ENCODE measurements around the gene NIBAN1. TPM values are rescaled to one million over a fixed set of nuclear protein-coding genes. Genes with fewer than 3 reads are reported as not detected.

The NIBAN1 gene
- total RNA-seq, 2 experiments from 2014 or later = 4.2 to 4.5 TPM

GRCh38 chr1:184953600-184954219, 20.6 kb downstream of the NIBAN1 start:
- H3K4me1 Mint-ChIP-seq (ENCODE audit: low read depth) = peaks cover 12% of the 10 kb centered on the region
- H3K27me3 Mint-ChIP-seq (ENCODE audit: low read depth) = peaks cover 1% of the 10 kb centered on the region
- H3K36me3 Mint-ChIP-seq (ENCODE audit: low read depth) = no peaks in the 10 kb centered on the region
- no peak overlapping the region for H3K27ac Mint-ChIP-seq
- no peaks in the 10 kb centered on the region for H3K9me3 Mint-ChIP-seq
- CTCF ChIA-PET = interaction anchor here (0.5 kb wide), 1 partner anchor 160 kb away, joined by 3 read pairs; no protein-coding TSS in a partner anchor
- H3K4me3 Mint-ChIP-seq = no peak overlapping the region
- intact Hi-C loops (cut with micrococcal nuclease) = loop anchor here (1.0 kb wide), 2 partner anchors 20 to 71 kb away; no protein-coding TSS in a partner anchor
- DNase-seq = no peak

GRCh38 chr1:184952428-184952827, 21.9 kb downstream of the NIBAN1 start:
- Mint-ChIP-seq H3K9me3 (no peaks in the 10 kb centered on the region), H3K4me1 (ENCODE audit: low read depth) (peaks cover 12% of the 10 kb centered on the region)
- intact Hi-C loops (cut with micrococcal nuclease) = no loop called here

DNA sequence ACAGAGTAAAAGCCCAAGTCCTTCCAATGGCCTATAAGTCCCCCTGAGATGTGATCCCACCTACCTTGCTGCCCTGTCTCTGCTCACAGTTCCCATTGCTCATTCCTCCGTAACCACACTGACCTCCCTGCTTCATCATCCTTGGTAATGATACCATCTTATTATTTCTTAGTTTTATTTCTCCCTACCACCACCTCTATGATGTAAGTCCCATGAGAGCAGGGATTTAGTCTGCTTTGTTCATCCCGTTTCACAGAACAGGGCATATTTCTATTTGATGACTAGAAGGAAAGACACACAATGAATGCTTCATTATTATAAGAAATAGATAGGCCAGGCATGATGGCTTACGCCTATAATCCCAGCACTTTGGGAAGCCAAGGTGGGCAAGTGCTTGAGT, 22.5 kb downstream of the NIBAN1 start:
- no peaks in the 10 kb centered on the region for H3K9me3 Mint-ChIP-seq
- CTCF ChIA-PET = no interaction called here
- peaks cover 12% of the 10 kb centered on the region for H3K4me1 Mint-ChIP-seq (ENCODE audit: low read depth)
- intact Hi-C loops (cut with micrococcal nuclease) = no loop called here
- peaks cover 1% of the 10 kb centered on the region for H3K27me3 Mint-ChIP-seq (ENCODE audit: low read depth)
- no peak overlapping the region for H3K4me3 Mint-ChIP-seq
- H3K36me3 Mint-ChIP-seq (ENCODE audit: low read depth) = no peaks in the 10 kb centered on the region
- DNase-seq = no peak
- no peak overlapping the region for H3K27ac Mint-ChIP-seq

More at GRCh38 chr1:184952428-184952827, 21.9 kb downstream of the NIBAN1 start:
- no peak overlapping the region for H3K27ac Mint-ChIP-seq
- CTCF ChIA-PET = no interaction called here
- no peak overlapping the region for H3K4me3 Mint-ChIP-seq
- H3K27me3 Mint-ChIP-seq (ENCODE audit: low read depth) = peaks cover 1% of the 10 kb centered on the region
- no peak for DNase-seq
- no peaks in the 10 kb centered on the region for H3K36me3 Mint-ChIP-seq (ENCODE audit: low read depth)

DNA sequence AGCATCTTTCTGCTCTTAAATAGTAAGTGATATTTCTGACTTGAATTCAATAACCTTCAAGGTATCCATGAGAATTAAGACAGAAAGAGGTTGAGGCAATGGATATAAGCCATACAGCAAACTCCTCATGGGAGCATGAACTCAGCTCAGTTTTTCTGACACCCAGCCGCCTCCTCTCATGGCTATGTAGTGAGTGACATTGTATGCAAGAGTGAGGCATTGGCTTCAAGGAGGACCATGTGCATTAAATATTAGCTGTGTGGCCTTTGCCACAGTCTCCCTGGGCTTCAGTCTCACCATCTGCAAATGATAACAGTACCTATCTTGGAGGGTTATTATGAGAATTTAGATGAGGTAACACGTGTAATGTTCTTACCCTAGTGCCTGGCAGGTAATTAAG, 23.4 kb downstream of the NIBAN1 start:
- no peak overlapping the region for H3K27ac Mint-ChIP-seq
- no peak for DNase-seq
- H3K9me3 Mint-ChIP-seq = no peaks in the 10 kb centered on the region
- no peak overlapping the region for H3K4me3 Mint-ChIP-seq
- no peaks in the 10 kb centered on the region for H3K36me3 Mint-ChIP-seq (ENCODE audit: low read depth)
- CTCF ChIA-PET = no interaction called here
- intact Hi-C loops (cut with micrococcal nuclease) = no loop called here
- peaks cover 17% of the 10 kb centered on the region for H3K4me1 Mint-ChIP-seq (ENCODE audit: low read depth)
- H3K27me3 Mint-ChIP-seq (ENCODE audit: low read depth) = peaks cover 4% of the 10 kb centered on the region

DNA sequence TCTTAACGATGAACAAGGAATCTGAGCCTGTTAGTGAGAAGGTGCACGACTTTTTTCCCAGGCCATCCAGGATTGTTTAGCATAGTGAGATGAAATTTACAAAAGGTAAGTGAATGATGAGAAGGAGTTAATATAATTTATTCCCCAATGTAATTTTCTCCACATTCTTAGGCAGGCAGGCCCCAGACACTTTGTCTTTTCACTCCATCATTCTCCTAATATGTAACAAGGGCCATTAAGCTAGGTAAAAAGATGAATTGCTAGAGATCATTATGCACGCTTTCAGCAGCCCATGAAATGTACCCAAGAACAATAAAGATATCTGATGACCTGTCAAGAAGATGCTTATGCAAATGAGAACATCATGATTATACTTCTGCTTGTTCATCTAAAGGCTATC, 24.1 kb downstream of the NIBAN1 start:
- Mint-ChIP-seq H3K27ac (no peak overlapping the region), H3K36me3 (ENCODE audit: low read depth) (no peaks in the 10 kb centered on the region), H3K4me1 (ENCODE audit: low read depth) (peaks cover 21% of the 10 kb centered on the region), H3K9me3 (no peaks in the 10 kb centered on the region), H3K4me3 (no peak overlapping the region), H3K27me3 (ENCODE audit: low read depth) (peaks cover 4% of the 10 kb centered on the region)
- intact Hi-C loops (cut with micrococcal nuclease) = no loop called here
- no peak for DNase-seq
- CTCF ChIA-PET = no interaction called here

- peaks cover 8% of the 10 kb centered on the region for H3K27me3 Mint-ChIP-seq (ENCODE audit: low read depth)
- no peak overlapping the region for H3K27ac Mint-ChIP-seq
- no peaks in the 10 kb centered on the region for H3K36me3 Mint-ChIP-seq (ENCODE audit: low read depth)
- H3K4me3 Mint-ChIP-seq = no peak overlapping the region
- intact Hi-C loops (cut with micrococcal nuclease) = no loop called here
- H3K4me1 Mint-ChIP-seq (ENCODE audit: low read depth) = peaks cover 13% of the 10 kb centered on the region
- CTCF ChIA-PET = interaction anchor here (0.6 to 0.7 kb wide), 2 partner anchors 92 to 366 kb away, joined by 3 to 4 read pairs; no protein-coding TSS in a partner anchor
- DNase-seq = no peak
- no peaks in the 10 kb centered on the region for H3K9me3 Mint-ChIP-seq
Observed at GRCh38 chr1:184947497-184948256, 26.6 kb downstream of the NIBAN1 start.

- no peak for DNase-seq
Observed at GRCh38 chr1:184945678-184946412, 28.5 kb downstream of the NIBAN1 start.

DNA sequence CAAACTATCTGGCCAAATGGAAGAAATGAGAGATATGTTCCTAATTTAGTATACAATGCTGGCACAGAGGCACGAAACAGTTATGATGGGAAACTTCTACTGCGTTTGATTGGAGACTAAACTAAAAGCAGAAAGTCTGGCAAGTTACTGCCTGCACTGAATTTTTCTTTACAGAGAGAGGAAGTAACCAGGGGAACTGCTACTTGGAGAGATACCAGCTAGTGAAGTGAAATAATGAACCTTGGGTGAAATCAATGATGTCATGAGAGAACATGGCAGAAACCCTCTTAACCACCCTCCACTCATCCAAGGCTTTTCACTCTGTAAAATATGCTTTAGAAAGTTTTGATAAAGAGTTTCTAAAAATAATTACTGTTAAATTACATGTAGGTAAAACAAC, 29.3 kb downstream of the NIBAN1 start:
- DNase-seq = no peak
- intact Hi-C loops (cut with micrococcal nuclease) = loop anchor here (2.0 kb wide), 1 partner anchor 28 kb away; no protein-coding TSS in a partner anchor
- Mint-ChIP-seq H3K27ac (no peak overlapping the region), H3K27me3 (ENCODE audit: low read depth) (peaks cover 13% of the 10 kb centered on the region), H3K9me3 (no peaks in the 10 kb centered on the region), H3K36me3 (ENCODE audit: low read depth) (no peaks in the 10 kb centered on the region), H3K4me1 (ENCODE audit: low read depth) (peaks cover 30% of the 10 kb centered on the region), H3K4me3 (no peak overlapping the region)
- CTCF ChIA-PET = no interaction called here

More at GRCh38 chr1:184945678-184946412, 28.5 kb downstream of the NIBAN1 start:
- Mint-ChIP-seq H3K27ac (no peak overlapping the region), H3K4me1 (ENCODE audit: low read depth) (peaks cover 28% of the 10 kb centered on the region), H3K36me3 (ENCODE audit: low read depth) (no peaks in the 10 kb centered on the region), H3K27me3 (ENCODE audit: low read depth) (peaks cover 10% of the 10 kb centered on the region), H3K4me3 (no peak overlapping the region), H3K9me3 (no peaks in the 10 kb centered on the region)
- CTCF ChIA-PET = no interaction called here
- intact Hi-C loops (cut with micrococcal nuclease) = loop anchor here (2.0 kb wide), 1 partner anchor 27 kb away; no protein-coding TSS in a partner anchor

GRCh38 chr1:184943998-184944397, 30.3 kb downstream of the NIBAN1 start:
- Mint-ChIP-seq H3K4me1 (ENCODE audit: low read depth) (peaks cover 30% of the 10 kb centered on the region), H3K9me3 (no peaks in the 10 kb centered on the region), H3K27ac (no peak overlapping the region), H3K36me3 (ENCODE audit: low read depth) (no peaks in the 10 kb centered on the region), H3K4me3 (no peak overlapping the region), H3K27me3 (ENCODE audit: low read depth) (peaks cover 13% of the 10 kb centered on the region)
- no peak for DNase-seq
- CTCF ChIA-PET = interaction anchor here (0.6 to 0.8 kb wide), 2 partner anchors 449 to 653 kb away, joined by 3 read pairs; no protein-coding TSS in a partner anchor
- intact Hi-C loops (cut with micrococcal nuclease) = loop anchor here (2.0 kb wide), 1 partner anchor 29 kb away; no protein-coding TSS in a partner anchor

- CTCF ChIA-PET = interaction anchor here (0.6 to 1.1 kb wide), 4 partner anchors 11 to 662 kb away, joined by 3 to 7 read pairs (median 4); no protein-coding TSS in a partner anchor
- peak; percentile 57 for DNase-seq
Observed at GRCh38 chr1:184941735-184942134, 32.6 kb downstream of the NIBAN1 start.

DNA sequence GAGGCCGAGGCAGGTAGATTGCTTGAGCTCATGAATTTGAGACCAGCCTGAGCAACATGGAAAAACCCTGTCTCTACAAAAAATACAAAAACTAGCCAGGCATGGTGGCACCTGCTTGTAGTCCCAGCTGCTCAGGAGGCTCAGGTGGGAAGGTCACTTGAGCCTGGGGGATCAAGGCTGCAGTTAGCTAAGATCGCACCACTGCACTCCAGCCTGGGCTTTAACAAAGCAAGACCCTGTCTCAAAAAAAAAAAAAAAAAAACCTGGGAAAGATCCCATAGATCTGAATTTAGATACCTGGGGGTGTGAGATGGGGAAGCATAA, 32.9 kb downstream of the NIBAN1 start:
- Mint-ChIP-seq H3K36me3 (ENCODE audit: low read depth) (no peaks in the 10 kb centered on the region), H3K27me3 (ENCODE audit: low read depth) (peaks cover 13% of the 10 kb centered on the region), H3K27ac (no peak overlapping the region), H3K9me3 (no peaks in the 10 kb centered on the region), H3K4me1 (ENCODE audit: low read depth) (peaks cover 29% of the 10 kb centered on the region), H3K4me3 (no peak overlapping the region)
- CTCF ChIA-PET = interaction anchor here (0.6 to 1.2 kb wide), 4 partner anchors 11 to 663 kb away, joined by 3 to 7 read pairs (median 3); no protein-coding TSS in a partner anchor
- no peak for DNase-seq
- intact Hi-C loops (cut with micrococcal nuclease) = loop anchor here (1.0 kb wide), 2 partner anchors 59 to 74 kb away; no protein-coding TSS in a partner anchor

More at GRCh38 chr1:184941735-184942134, 32.6 kb downstream of the NIBAN1 start:
- Mint-ChIP-seq H3K4me3 (no peak overlapping the region), H3K9me3 (no peaks in the 10 kb centered on the region), H3K27me3 (ENCODE audit: low read depth) (peaks cover 13% of the 10 kb centered on the region), H3K36me3 (ENCODE audit: low read depth) (no peaks in the 10 kb centered on the region), H3K4me1 (ENCODE audit: low read depth) (peaks cover 30% of the 10 kb centered on the region), H3K27ac (no peak overlapping the region)
- intact Hi-C loops (cut with micrococcal nuclease) = loop anchor here (1.0 kb wide), 2 partner anchors 59 to 74 kb away; no protein-coding TSS in a partner anchor
